ENCODE measurements around the gene ANKRD9.

Gene ANKRD9

DNA sequence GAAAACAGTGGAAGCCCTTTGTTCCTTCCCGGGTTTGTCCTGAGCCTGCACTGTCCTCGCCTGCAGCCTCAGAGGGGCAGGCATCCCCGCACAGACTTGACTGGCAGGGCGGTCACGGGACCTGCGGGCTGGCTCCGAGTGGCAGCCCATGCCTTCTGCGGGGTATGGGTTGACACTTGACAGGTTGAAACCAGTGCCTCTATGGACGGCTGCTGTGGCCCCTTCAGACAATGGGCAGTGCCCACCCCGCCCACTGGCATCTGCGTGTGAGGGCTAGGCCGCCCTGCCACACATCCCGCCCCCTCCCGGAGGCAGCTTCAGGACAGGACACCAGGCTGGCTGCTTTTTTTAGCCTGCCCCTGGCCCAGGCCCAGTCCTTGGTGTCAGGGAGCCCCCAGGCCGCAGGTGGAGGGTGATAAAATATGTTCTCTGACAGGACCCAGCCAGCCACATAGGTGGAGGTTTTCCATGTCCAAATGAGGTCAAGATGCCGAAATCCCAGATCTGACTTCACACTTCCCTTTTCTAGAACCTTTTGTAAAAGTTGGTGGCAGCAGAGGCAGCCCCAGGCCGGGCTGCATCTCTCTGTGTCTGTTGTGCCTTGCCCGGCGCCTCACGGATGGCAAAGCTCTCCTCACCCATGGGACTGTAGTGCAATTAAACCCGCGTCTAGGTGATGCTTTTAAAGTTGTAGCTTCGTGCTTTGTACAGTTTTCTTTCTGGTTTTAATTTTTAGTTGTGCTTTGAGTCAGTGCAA is 10.0 kb downstream of the ANKRD9 start:
- Mint-ChIP-seq H3K4me1 (ENCODE audit: low read depth) (peaks cover 8% of the 10 kb centered on the region), H3K27me3 (no peaks in the 10 kb centered on the region)

DNA sequence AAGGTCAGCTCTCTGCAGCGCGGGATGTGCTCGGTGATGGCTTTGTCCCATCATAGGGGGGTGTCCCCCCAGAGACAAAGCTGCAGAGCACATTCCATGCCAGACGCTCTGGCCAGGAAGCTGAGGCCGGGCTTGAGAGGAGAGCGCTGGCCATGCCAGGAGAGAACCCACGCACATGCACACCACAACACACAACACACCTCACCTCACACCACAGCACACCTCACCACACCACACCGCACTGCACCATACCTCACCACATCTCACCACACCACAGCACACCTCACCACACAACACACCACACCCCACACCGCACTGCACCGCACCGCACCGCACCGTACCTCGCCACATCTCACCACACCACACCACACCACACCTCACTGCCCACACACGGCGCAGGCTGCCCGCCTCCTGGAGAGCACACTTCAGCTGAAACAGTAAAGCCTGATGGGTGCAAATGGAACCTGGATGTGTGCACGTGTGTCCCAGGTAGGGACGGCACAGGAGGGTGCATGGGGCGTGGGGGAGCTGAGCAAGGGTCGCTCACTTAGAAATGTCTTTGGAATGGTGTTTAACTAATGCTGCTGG is 10.8 kb downstream of the ANKRD9 start:
- Mint-ChIP-seq H3K27ac (no peak overlapping the region), H3K4me1 (ENCODE audit: low read depth) (peaks cover 8% of the 10 kb centered on the region), H3K27me3 (no peaks in the 10 kb centered on the region), H3K4me3 (no peak overlapping the region), H3K36me3 (ENCODE audit: low read depth) (no peaks in the 10 kb centered on the region), H3K9me3 (no peaks in the 10 kb centered on the region)

More for the DNA sequence above, 10.0 kb downstream of the ANKRD9 start:
- Mint-ChIP-seq H3K9me3 (no peaks in the 10 kb centered on the region), H3K4me3 (no peak overlapping the region), H3K27ac (no peak overlapping the region), H3K36me3 (ENCODE audit: low read depth) (no peaks in the 10 kb centered on the region)

DNA sequence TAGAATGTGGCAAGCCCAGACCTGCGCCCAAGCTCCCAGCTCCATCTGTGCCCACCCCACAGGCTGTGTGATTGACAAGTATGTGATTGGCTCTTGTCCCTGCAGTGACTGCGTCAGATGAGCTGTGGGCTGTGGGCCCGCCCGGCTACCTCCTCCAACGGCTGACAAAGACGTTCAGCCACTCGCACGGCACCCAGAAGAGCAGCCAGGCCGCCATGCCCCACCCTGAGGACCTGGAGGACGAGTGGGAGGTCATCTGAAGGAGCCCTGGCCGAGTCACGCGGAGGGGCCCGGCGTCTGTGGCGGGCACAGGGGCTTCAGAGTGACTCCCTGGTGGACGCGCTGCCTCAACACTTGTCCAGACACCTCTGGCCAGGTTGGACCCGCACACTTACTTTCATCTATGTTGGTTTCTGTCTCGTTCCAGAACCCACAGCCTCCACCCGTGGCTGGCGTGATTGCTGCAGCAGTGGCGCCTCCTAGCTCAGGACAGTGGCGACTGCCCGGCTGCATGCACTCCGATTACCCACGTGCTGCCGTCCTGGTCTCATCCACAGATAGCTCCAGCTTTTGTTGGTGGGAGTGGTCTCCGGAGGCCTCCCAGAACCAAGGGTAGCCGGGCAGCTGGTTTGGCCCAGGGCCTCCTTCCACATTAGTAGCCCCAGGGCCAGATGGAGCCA is 11.4 kb downstream of the ANKRD9 start:
- no peak overlapping the region for H3K4me3 Mint-ChIP-seq
- peaks cover 8% of the 10 kb centered on the region for H3K4me1 Mint-ChIP-seq (ENCODE audit: low read depth)
- no peaks in the 10 kb centered on the region for H3K9me3 Mint-ChIP-seq
- H3K36me3 Mint-ChIP-seq (ENCODE audit: low read depth), result no peaks in the 10 kb centered on the region
- no peak overlapping the region for H3K27ac Mint-ChIP-seq
- no peaks in the 10 kb centered on the region for H3K27me3 Mint-ChIP-seq

- H3K27ac Mint-ChIP-seq, result no peak overlapping the region
- H3K4me1 Mint-ChIP-seq (ENCODE audit: low read depth), result peaks cover 8% of the 10 kb centered on the region
- no peak overlapping the region for H3K4me3 Mint-ChIP-seq
- H3K36me3 Mint-ChIP-seq (ENCODE audit: low read depth), result no peaks in the 10 kb centered on the region
- no peaks in the 10 kb centered on the region for H3K27me3 Mint-ChIP-seq
- no peaks in the 10 kb centered on the region for H3K9me3 Mint-ChIP-seq
Observed at GRCh38 chr14:102496958-102497744, 12.4 kb downstream of the ANKRD9 start.

GRCh38 chr14:102496331-102496691 is 13.3 kb downstream of the ANKRD9 start:
- Mint-ChIP-seq H3K36me3 (ENCODE audit: low read depth) (no peaks in the 10 kb centered on the region), H3K27me3 (no peaks in the 10 kb centered on the region), H3K27ac (no peak overlapping the region), H3K9me3 (no peaks in the 10 kb centered on the region), H3K4me1 (ENCODE audit: low read depth) (peaks cover 8% of the 10 kb centered on the region), H3K4me3 (no peak overlapping the region)

DNA sequence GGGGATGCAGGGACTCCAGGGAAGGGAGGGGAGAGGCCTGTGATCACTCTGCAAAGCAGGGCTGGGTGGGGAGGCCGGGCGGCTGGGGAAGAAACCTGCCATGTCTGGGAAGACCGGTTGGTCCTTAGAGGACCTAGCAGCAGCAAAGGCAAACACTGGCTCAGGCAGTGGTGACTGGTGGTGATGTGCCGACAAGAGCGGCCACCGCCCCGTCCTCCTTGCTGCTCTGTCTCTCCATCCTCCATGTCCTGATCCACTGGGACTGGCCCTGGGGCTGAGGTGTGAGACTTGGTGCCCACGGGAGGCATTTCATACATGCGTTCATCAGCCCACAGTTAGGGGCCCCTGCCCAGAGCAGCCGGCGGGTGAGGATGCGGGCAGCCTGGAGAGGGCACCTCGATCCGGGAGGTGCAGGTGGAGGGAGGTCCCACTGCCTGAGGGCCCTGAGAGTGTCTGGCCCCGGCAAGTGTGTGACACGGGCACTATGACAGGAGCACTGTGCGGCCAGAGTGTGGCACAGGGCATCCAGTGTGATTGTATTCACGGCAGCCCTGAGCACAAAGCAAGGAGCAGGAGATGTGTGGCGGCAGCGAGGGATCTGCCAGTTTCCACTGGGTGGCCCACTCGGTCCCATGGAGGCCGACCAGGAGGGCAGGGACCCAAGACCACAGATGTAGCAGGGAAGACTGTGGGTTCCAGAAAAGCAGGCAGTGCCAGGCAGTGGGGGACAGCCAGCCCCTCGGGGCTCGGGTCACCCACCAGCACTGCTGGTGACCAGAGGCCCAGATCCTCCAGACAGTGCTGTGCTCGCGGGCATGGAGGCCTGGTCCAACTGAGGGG is 13.9 kb downstream of the ANKRD9 start:
- Mint-ChIP-seq H3K27ac (no peak overlapping the region), H3K4me1 (ENCODE audit: low read depth) (peaks cover 6% of the 10 kb centered on the region)

GRCh38 chr14:102493585-102493984 is 16.0 kb downstream of the ANKRD9 start:
- no peak overlapping the region for H3K27ac Mint-ChIP-seq
- H3K27me3 Mint-ChIP-seq, result no peaks in the 10 kb centered on the region
- no peak overlapping the region for H3K4me3 Mint-ChIP-seq
- H3K4me1 Mint-ChIP-seq (ENCODE audit: low read depth), result no peaks in the 10 kb centered on the region
- H3K9me3 Mint-ChIP-seq, result no peaks in the 10 kb centered on the region
- H3K36me3 Mint-ChIP-seq (ENCODE audit: low read depth), result no peaks in the 10 kb centered on the region

More for the DNA sequence above, 13.9 kb downstream of the ANKRD9 start:
- no peak overlapping the region for H3K4me3 Mint-ChIP-seq
- no peaks in the 10 kb centered on the region for H3K36me3 Mint-ChIP-seq (ENCODE audit: low read depth)
- H3K9me3 Mint-ChIP-seq, result no peaks in the 10 kb centered on the region
- no peaks in the 10 kb centered on the region for H3K27me3 Mint-ChIP-seq

DNA sequence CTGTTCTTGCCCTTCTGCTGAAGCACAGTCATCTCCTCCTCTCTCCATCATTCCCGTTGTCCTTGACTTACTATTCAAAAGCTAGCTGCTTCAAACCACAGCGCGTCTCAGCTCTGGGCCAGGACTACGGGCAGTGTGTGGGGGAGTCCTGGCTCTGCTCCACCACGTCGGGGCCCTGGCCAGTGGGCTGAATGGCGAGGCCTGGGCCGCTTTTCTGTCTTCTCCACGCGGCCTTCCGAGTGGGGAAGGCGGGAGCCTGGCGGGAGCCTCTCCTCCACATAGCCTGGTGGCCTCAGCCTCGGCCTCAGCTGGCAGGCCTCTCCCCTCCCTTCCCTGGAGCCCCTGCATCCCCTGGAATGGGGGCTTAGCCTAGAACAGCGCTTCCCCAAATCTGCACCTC is 16.5 kb downstream of the ANKRD9 start:
- Mint-ChIP-seq H3K4me3 (no peak overlapping the region), H3K9me3 (no peaks in the 10 kb centered on the region), H3K27ac (no peak overlapping the region), H3K27me3 (no peaks in the 10 kb centered on the region), H3K4me1 (ENCODE audit: low read depth) (no peaks in the 10 kb centered on the region), H3K36me3 (ENCODE audit: low read depth) (no peaks in the 10 kb centered on the region)

DNA sequence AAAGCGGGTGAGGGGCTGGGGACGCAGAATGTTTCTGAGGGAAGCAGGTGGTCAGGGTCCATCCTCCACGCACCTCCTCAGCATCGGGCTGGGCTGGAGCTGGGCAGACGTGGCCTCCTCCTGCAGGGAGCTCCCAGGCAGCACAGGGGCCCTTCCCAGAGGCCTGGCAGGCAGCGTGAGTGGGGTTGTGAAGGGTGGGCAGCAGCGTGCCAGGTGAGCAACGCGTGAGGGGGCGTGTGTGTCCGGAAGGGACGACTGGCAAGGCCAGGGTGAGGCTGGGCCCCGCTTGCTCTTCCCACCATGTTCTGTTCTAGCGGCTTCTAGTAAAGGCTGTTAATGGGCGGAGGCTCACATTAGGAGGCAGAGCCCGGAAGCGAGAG is 17.1 kb downstream of the ANKRD9 start:
- Mint-ChIP-seq H3K9me3 (no peaks in the 10 kb centered on the region), H3K4me1 (ENCODE audit: low read depth) (no peaks in the 10 kb centered on the region), H3K36me3 (ENCODE audit: low read depth) (no peaks in the 10 kb centered on the region), H3K27ac (no peak overlapping the region), H3K27me3 (no peaks in the 10 kb centered on the region), H3K4me3 (no peak overlapping the region)

GRCh38 chr14:102491786-102492530 is 17.6 kb downstream of the ANKRD9 start:
- no peaks in the 10 kb centered on the region for H3K4me1 Mint-ChIP-seq (ENCODE audit: low read depth)
- no peaks in the 10 kb centered on the region for H3K9me3 Mint-ChIP-seq
- no peak overlapping the region for H3K27ac Mint-ChIP-seq
- no peak overlapping the region for H3K4me3 Mint-ChIP-seq
- H3K27me3 Mint-ChIP-seq, result no peaks in the 10 kb centered on the region
- H3K36me3 Mint-ChIP-seq (ENCODE audit: low read depth), result no peaks in the 10 kb centered on the region

DNA sequence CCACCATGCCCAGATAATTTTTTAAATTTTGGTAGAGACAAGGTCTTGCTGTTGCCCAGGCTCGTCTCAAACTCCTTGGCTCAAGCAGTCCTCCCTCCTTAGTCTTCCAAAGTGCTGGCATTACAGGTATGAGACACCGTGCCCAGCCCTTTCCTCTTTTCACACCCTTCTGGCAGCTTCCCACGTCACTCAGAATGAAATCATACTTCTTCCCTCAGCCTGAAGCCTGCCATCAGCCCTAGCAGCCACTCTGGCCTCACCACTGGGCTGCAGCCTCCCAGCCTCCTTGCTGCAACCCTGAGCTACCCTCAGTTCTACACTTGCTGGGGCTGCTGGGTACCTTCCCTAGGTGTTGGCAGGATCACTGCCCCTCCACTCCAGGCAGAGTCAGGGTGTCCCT is 18.2 kb downstream of the ANKRD9 start:
- Mint-ChIP-seq H3K36me3 (ENCODE audit: low read depth) (peaks cover 4% of the 10 kb centered on the region), H3K9me3 (no peaks in the 10 kb centered on the region), H3K4me1 (ENCODE audit: low read depth) (no peaks in the 10 kb centered on the region), H3K27ac (no peak overlapping the region), H3K27me3 (no peaks in the 10 kb centered on the region), H3K4me3 (no peak overlapping the region)

DNA sequence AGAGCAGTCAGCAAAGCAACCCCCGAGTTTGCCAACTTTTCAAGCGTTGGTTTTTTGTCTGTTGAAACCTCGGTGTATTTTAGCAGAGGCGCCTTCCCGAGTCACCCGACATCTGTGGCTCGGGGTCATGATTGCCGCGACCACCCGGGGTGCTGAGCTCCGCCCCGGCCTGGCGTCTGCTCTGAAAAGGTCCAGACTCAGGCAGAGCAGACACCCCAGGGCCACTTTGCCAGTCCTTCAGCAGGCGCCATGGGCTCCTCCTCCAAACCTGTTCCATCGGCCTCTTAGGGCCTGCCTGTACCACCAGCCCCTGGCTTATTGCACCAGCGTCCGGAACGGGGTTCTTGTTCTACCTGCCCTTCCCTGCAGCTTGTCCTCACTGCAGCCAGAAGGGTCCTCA is 19.1 kb downstream of the ANKRD9 start:
- Mint-ChIP-seq H3K4me3 (no peak overlapping the region), H3K27ac (no peak overlapping the region), H3K4me1 (ENCODE audit: low read depth) (no peaks in the 10 kb centered on the region), H3K36me3 (ENCODE audit: low read depth) (peaks cover 6% of the 10 kb centered on the region), H3K9me3 (no peaks in the 10 kb centered on the region), H3K27me3 (no peaks in the 10 kb centered on the region)

DNA sequence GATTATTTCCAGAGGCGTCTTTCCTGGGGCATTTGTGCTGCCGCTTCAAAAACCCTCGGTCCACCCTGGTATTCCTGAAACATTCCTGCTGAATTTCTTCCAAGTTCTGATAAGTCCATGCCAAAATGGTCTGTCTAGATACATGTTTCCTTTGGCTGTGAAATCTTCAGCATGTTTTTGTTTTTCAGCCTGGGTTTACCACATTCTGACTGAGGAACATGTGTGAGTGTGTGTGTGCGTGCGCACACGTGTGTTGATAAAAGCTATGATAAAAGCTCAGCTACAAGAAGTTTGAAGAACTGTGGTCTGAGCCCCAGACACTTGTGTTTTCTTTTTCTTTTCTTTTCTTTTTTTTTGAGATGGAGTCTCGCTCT is 22.4 kb downstream of the ANKRD9 start:
- no peak overlapping the region for H3K4me3 Mint-ChIP-seq
- peaks cover 4% of the 10 kb centered on the region for H3K9me3 Mint-ChIP-seq
- H3K4me1 Mint-ChIP-seq (ENCODE audit: low read depth), result no peaks in the 10 kb centered on the region
- H3K27ac Mint-ChIP-seq, result no peak overlapping the region
- H3K27me3 Mint-ChIP-seq, result no peaks in the 10 kb centered on the region
- peaks cover 10% of the 10 kb centered on the region for H3K36me3 Mint-ChIP-seq (ENCODE audit: low read depth)

All from stimulated activated naive CD8-positive, alpha-beta T cell treated with anti-CD3 and anti-CD28 coated beads, Interleukin-15, Interleukin-2, amounts not matched to agents 100 ng/mL and 50 ng/mL, for 24 hours (primary cell).